Kidney epithelial cell (primary cell): ENCODE results near the gene SLC1A4. TPM values are rescaled to one million over a fixed set of nuclear protein-coding genes. Genes with fewer than 3 reads are reported as not detected.
A peak's percentile ranks its signal among the peaks of the same experiment; 100 is the strongest.

Experiments used
- DNase-seq: peaks from one replicate; pipeline ENCODE4 v3.0.0-alpha.2; 2010; ENCODE audit warnings: low read depth
- H3K27me3 ChIP-seq: 2 replicates; pipeline ENCODE4 v1.6.0; 2011; ENCODE audit warnings: low read length; ENCODE audit not compliant: control insufficient read depth, insufficient read depth
- H3K36me3 ChIP-seq: 2 replicates; pipeline ENCODE4 v1.5.1; 2011; ENCODE audit warnings: low read length; ENCODE audit not compliant: control insufficient read depth, insufficient read depth
- H3K4me3 ChIP-seq: 2 replicates; pipeline ENCODE4 v1.5.1; 2011; ENCODE audit warnings: low read depth, mild to moderate bottlenecking, control low read depth, low read length
- total RNA-seq: library from RNA; depleted of rRNA; stranded (reverse); fragments of >200 nt; gene quantifications from 2 replicates; pipeline ENCODE4 v1.2.3, GENCODE V29; 2015
- TF ChIP-seq, protein P1 (sequence below): IDR thresholded peaks from 2 replicates; pipeline ENCODE4 v1.5.1; 2011; ENCODE audit warnings: mild to moderate bottlenecking, moderate library complexity, low read length, control low read depth, inconsistent platforms; ENCODE audit not compliant: insufficient read depth, poor library complexity, severe bottlenecking

SLC1A4 gene
- total RNA-seq, 1 donor from 2014 or later = 45.0 TPM

DNA sequence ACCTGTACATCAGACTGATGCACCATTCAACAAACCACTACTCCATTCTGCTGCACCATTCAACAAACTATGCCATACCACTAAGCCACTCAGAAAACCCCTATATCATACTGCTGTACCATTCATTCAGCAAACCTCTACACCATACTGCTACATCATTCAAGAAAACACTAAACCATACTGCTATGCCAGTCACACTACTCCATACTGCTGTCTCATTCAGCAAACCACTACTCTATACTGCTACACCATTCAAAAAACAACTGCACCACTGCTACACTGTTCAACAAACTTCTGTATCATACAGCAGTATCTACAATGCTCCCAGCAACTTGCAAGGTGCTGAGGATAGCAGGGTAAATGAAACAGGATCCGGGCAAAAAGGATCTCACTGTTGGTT is 12.9 kb upstream of the SLC1A4 start:
- H3K36me3 ChIP-seq = no peaks in the 10 kb centered on the region
- TF ChIP-seq, protein P1, sequence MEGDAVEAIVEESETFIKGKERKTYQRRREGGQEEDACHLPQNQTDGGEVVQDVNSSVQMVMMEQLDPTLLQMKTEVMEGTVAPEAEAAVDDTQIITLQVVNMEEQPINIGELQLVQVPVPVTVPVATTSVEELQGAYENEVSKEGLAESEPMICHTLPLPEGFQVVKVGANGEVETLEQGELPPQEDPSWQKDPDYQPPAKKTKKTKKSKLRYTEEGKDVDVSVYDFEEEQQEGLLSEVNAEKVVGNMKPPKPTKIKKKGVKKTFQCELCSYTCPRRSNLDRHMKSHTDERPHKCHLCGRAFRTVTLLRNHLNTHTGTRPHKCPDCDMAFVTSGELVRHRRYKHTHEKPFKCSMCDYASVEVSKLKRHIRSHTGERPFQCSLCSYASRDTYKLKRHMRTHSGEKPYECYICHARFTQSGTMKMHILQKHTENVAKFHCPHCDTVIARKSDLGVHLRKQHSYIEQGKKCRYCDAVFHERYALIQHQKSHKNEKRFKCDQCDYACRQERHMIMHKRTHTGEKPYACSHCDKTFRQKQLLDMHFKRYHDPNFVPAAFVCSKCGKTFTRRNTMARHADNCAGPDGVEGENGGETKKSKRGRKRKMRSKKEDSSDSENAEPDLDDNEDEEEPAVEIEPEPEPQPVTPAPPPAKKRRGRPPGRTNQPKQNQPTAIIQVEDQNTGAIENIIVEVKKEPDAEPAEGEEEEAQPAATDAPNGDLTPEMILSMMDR = no peak
- no peak for DNase-seq

DNA sequence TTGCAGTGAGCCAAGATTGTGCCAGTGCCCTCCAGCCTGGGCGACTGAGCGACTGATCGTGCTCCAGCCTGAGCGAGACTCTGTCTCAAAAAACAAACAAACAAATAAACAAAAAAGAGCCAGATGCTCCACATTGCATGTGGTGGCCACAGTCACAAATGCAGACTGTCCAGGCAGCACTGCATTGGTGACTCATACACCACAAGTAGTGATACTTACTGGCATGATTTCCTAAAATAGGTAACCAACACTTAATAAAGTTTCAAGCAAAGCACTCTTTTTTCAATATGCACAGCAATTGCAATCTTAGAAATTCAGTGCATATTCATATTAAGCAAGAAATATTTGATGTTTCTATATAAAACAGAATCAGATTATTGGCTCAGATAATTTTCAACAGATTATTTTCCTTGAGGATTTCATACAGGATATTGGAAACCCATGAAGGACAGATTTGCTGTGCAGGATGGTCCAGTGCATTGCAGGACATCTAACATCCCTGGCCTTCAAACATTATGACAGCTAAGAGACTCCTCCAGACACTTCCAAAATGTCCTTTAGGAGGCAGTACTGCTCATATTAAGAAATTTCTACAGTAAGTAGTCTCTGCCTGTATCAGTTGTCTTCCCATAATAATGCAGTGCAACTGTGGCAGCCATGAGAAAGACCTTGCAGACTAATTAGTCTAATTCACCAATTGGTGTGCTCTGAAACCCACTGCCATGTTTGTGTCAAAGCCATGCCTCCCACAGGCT is 10.5 kb upstream of the SLC1A4 start:
- no peaks in the 10 kb centered on the region for H3K27me3 ChIP-seq
- H3K36me3 ChIP-seq = no peaks in the 10 kb centered on the region
- DNase-seq = peak; percentile 14
- H3K4me3 ChIP-seq = no peak overlapping the region
- TF ChIP-seq, protein P1 = no peak

More for the DNA sequence above, 12.9 kb upstream of the SLC1A4 start:
- Histone ChIP-seq H3K27me3 (no peaks in the 10 kb centered on the region), H3K4me3 (no peak overlapping the region)

DNA sequence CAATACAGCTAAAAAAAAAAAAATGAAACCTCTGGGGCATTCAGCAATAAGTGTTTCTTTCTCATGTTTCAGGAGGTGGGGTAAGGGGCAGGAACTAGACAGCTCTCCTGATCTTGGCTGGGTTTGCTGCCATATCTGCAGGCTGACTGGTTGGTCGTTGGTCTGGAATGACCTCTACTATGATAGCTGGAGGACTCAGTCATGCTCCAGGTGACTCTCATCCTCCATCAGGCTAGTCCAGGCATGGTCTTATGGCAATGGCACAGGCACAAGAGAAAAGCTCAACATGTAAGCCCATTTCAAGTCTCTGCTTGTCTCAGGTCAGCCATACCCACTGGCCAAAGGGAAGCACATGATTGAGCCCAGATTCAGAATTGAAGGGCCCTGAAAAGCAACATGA is 9.5 kb upstream of the SLC1A4 start:
- no peak for DNase-seq
- TF ChIP-seq, protein P1 = no peak

DNA sequence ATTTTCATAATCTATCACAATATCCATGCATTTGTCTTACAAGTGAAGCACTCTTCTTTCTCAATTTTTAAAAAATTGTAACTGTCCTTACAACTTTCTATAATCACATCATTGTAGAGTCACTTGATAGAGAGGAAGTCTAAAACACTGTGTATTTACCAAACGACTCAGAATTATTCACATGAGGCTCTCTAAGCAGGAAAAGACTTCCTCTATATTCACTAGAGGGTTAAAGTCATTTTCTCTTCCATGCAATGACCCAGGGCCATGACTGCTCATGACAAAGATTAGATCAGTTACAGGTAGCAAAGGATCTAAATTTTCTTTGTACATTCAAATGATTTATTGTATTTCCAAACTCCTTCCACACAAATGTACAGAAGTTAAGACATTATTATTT is 9.0 kb upstream of the SLC1A4 start:
- no peaks in the 10 kb centered on the region for H3K27me3 ChIP-seq
- no peak for DNase-seq
- TF ChIP-seq, protein P1 = no peak
- no peaks in the 10 kb centered on the region for H3K36me3 ChIP-seq
- no peak overlapping the region for H3K4me3 ChIP-seq

More for the DNA sequence above, 9.5 kb upstream of the SLC1A4 start:
- Histone ChIP-seq H3K36me3 (no peaks in the 10 kb centered on the region), H3K27me3 (no peaks in the 10 kb centered on the region), H3K4me3 (no peak overlapping the region)

DNA sequence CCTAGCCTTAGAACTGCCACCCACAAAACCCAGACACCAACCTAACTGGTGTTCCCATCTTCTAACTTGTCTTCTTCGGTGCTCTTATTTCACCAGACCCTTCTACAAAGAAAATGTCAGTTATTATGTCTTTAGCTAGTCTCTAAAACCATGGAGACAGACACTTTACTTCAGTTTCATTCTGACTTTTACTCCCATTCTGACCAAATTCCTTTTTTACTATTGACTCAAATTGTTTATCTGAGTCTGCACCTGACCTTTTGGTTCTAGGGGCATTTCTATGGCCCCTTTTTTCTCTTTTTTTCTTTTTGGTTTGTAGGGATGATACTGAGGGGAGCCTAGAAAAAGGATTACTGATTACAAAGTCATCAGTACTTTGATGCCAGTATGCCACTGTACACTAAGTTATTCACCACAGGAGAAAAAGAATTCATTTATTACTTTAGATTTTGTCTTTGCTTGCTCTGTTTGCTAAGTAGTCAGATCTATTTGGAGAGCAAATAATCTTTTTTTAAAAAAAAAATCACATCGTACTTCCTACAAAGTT is 6.8 kb upstream of the SLC1A4 start:
- Histone ChIP-seq H3K27me3 (no peaks in the 10 kb centered on the region), H3K4me3 (no peak overlapping the region), H3K36me3 (no peaks in the 10 kb centered on the region)
- TF ChIP-seq, protein P1 = no peak
- no peak for DNase-seq
